Loucy (cell line): ENCODE results near the gene TAAR8.
"Not testable (repeated sequence)": the region's sequence is repeated elsewhere in the genome, so short reads cannot be mapped to it uniquely, and the experiment has no call there.

Experiments
- H2AFZ ChIP-seq: fragments of 200-600 bp; sonication (generic); 2 replicates; pipeline ENCODE4 v1.6.0; 2016; ENCODE audit warnings: antibody characterized with exemption, mild to moderate bottlenecking, low read length, moderate library complexity
- H3F3A ChIP-seq: fragments of 200-600 bp; 2 replicates; pipeline ENCODE4 v1.6.0; 2016; ENCODE audit warnings: antibody characterized with exemption, low read depth, mild to moderate bottlenecking
- H3K27me3 ChIP-seq: fragments of 200-600 bp; sonication (generic); 2 replicates; pipeline ENCODE4 v1.6.1; 2014; ENCODE audit warnings: low read length, mild to moderate bottlenecking; ENCODE audit not compliant: insufficient read depth, poor library complexity, severe bottlenecking
- H3K36me3 ChIP-seq: fragments of 200-600 bp; sonication (generic); 2 replicates; pipeline ENCODE4 v1.6.1; 2016; ENCODE audit warnings: low read length; ENCODE audit not compliant: insufficient read depth
- H3K4me1 ChIP-seq: fragments of 200-600 bp; sonication (generic); 2 replicates; pipeline ENCODE4 v1.5.1; 2014; ENCODE audit warnings: low read length, mild to moderate bottlenecking; ENCODE audit not compliant: insufficient read depth, poor library complexity, severe bottlenecking
- H3K4me2 ChIP-seq: fragments of 200-600 bp; sonication (generic); 2 replicates; pipeline ENCODE4 v1.6.0; 2014; ENCODE audit warnings: antibody characterized with exemption, low read length, low read depth, mild to moderate bottlenecking; ENCODE audit not compliant: poor library complexity, severe bottlenecking
- H3K4me3 ChIP-seq: fragments of 200-600 bp; sonication (generic); 2 replicates; pipeline ENCODE4 v1.5.1; 2014; ENCODE audit warnings: low read length, mild to moderate bottlenecking, mixed read lengths; ENCODE audit not compliant: poor library complexity, severe bottlenecking
- H3K79me2 ChIP-seq: fragments of 200-600 bp; sonication (generic); 2 replicates; pipeline ENCODE4 v1.6.1; 2014; ENCODE audit warnings: low read length; ENCODE audit not compliant: insufficient read depth
- H3K9ac ChIP-seq: fragments of 200-600 bp; sonication (generic); 2 replicates; pipeline ENCODE4 v1.6.0; 2014; ENCODE audit warnings: mild to moderate bottlenecking, low read depth, low read length, moderate library complexity; ENCODE audit not compliant: poor library complexity, severe bottlenecking
- H3K9me2 ChIP-seq: fragments of 200-600 bp; sonication (generic); replicated peaks from 2 replicates; pipeline ENCODE4 v1.6.1; 2016; ENCODE audit warnings: low read depth, low read length, mixed read lengths
- H3K9me3 ChIP-seq: fragments of 200-600 bp; sonication (generic); 2 replicates; pipeline ENCODE4 v1.6.1; 2014; ENCODE audit warnings: mild to moderate bottlenecking, antibody characterized with exemption, low read length, low read depth; ENCODE audit not compliant: insufficient read depth
- H4K20me1 ChIP-seq: fragments of 200-600 bp; sonication (generic); 2 replicates; pipeline ENCODE4 v1.6.0; 2014; ENCODE audit warnings: antibody characterized with exemption, low read length, mild to moderate bottlenecking; ENCODE audit not compliant: insufficient read depth, poor library complexity, severe bottlenecking
- EZH2phosphoT487 ChIP-seq: fragments of 200-600 bp; IDR thresholded peaks from 2 replicates; pipeline ENCODE4 v1.6.1; 2018; ENCODE audit warnings: antibody characterized with exemption, mild to moderate bottlenecking, moderate library complexity, borderline replicate concordance
- TF ChIP-seq, protein P1 (sequence below): fragments of 200-600 bp; sonication (generic); conservative IDR thresholded peaks from 2 replicates; pipeline ENCODE4 v1.5.1; 2014; ENCODE audit warnings: mild to moderate bottlenecking, antibody characterized with exemption, low read length

Gene TAAR8

DNA sequence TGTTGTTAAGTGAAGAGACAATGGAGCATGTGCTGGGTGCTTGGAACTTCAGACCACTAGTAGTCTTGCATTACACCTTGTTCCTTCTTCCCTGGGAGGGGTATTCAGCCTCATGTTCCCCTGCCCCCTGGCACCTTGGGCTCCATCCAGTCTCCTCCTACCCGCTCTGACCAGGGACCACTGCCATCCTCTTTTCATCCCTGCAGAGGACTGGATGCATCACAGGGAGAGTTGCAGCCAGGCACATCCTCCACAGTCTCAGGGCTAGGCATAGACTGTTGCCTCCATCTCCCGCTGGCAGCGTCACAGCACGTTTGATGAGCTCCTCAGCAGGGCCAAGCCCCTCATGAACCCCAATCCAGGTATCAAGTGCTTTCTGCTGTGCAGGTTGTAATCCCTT, 1.3 kb upstream of the TAAR8 start:
- Histone ChIP-seq H3K4me2 (no peak overlapping the region), H3K4me1 (no peaks in the 10 kb centered on the region), H3K9me2 (no peaks in the 10 kb centered on the region), H3K79me2 (no peaks in the 10 kb centered on the region), H4K20me1 (no peaks in the 10 kb centered on the region), H3K4me3 (no peak overlapping the region), H3K36me3 (no peaks in the 10 kb centered on the region), H3F3A (no peaks in the 10 kb centered on the region), H3K27me3 (no peaks in the 10 kb centered on the region), H2AFZ (no peak overlapping the region), H3K9me3 (no peaks in the 10 kb centered on the region), H3K9ac (no peak overlapping the region)
- TF ChIP-seq, protein P1, sequence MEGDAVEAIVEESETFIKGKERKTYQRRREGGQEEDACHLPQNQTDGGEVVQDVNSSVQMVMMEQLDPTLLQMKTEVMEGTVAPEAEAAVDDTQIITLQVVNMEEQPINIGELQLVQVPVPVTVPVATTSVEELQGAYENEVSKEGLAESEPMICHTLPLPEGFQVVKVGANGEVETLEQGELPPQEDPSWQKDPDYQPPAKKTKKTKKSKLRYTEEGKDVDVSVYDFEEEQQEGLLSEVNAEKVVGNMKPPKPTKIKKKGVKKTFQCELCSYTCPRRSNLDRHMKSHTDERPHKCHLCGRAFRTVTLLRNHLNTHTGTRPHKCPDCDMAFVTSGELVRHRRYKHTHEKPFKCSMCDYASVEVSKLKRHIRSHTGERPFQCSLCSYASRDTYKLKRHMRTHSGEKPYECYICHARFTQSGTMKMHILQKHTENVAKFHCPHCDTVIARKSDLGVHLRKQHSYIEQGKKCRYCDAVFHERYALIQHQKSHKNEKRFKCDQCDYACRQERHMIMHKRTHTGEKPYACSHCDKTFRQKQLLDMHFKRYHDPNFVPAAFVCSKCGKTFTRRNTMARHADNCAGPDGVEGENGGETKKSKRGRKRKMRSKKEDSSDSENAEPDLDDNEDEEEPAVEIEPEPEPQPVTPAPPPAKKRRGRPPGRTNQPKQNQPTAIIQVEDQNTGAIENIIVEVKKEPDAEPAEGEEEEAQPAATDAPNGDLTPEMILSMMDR: no peak
- TF ChIP-seq EZH2phosphoT487: no peak

GRCh38 chr6:132560087-132560486, 7.6 kb downstream of the TAAR8 start:
- not testable (repeated sequence) for H4K20me1 ChIP-seq, H3K4me3 ChIP-seq, H3F3A ChIP-seq, H3K36me3 ChIP-seq, H3K27me3 ChIP-seq, H3K9me2 ChIP-seq, H3K4me2 ChIP-seq, H3K9ac ChIP-seq, H2AFZ ChIP-seq, H3K4me1 ChIP-seq, H3K9me3 ChIP-seq, H3K79me2 ChIP-seq

- Histone ChIP-seq H4K20me1 (no peaks in the 10 kb centered on the region), H3K4me2 (no peak overlapping the region), H3K9me3 (no peaks in the 10 kb centered on the region), H3K4me1 (no peaks in the 10 kb centered on the region), H3K9me2 (no peaks in the 10 kb centered on the region), H3K27me3 (no peaks in the 10 kb centered on the region), H3K9ac (no peak overlapping the region), H3F3A (no peaks in the 10 kb centered on the region), H2AFZ (no peak overlapping the region), H3K36me3 (no peaks in the 10 kb centered on the region), H3K79me2 (no peaks in the 10 kb centered on the region), H3K4me3 (no peak overlapping the region)
- TF ChIP-seq EZH2phosphoT487: no peak
- TF ChIP-seq, protein P1: no peak
Observed at GRCh38 chr6:132566404-132566803, 13.9 kb downstream of the TAAR8 start.

DNA sequence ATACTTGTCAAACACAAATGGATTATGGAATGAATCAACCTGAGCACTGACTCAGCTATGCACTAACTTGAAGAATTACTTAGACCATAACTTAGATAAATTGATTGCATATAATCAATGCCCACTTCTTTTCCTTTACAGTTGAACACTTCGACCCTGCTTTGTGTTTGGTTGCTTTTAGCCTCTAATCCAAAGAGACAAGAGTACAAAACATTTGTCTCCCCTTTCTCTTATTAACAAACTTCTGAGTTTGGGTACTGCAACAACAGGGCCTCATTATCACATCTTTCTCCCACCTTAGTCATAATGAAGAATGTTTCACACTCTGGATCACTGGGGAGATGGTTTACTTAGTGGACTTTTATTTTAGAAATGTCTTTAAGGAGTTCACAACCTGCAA, 15.1 kb downstream of the TAAR8 start:
- no peak overlapping the region for H3K4me2 ChIP-seq
- H3K79me2 ChIP-seq: no peaks in the 10 kb centered on the region
- no peaks in the 10 kb centered on the region for H3K9me3 ChIP-seq

More for the DNA sequence above, 15.1 kb downstream of the TAAR8 start:
- Histone ChIP-seq H3K9ac (no peak overlapping the region), H3K36me3 (no peaks in the 10 kb centered on the region), H3K9me2 (no peaks in the 10 kb centered on the region), H3K4me1 (no peaks in the 10 kb centered on the region), H4K20me1 (no peaks in the 10 kb centered on the region), H2AFZ (no peak overlapping the region), H3K4me3 (no peak overlapping the region), H3F3A (no peaks in the 10 kb centered on the region), H3K27me3 (no peaks in the 10 kb centered on the region)
- TF ChIP-seq EZH2phosphoT487: no peak
- TF ChIP-seq, protein P1: no peak
